Lung (tissue), 12 donors: ENCODE measurements around the gene PHF21A. TPM values are rescaled to one million over a fixed set of nuclear protein-coding genes. Genes with fewer than 3 reads are reported as not detected.
A peak's percentile ranks its signal among the peaks of the same experiment; 100 is the strongest.

ENCODE experiments used
- ATAC-seq: fragments of 200-7000 bp; cut with Tn5 transposase; one replicate; pipeline ENCODE4 v1.9.1; 2020; ENCODE audit warnings: moderate number of reproducible peaks; ENCODE audit not compliant: insufficient read depth, low FRiP score
- DNase-seq, 3 donors: peaks; one replicate each; pipeline ENCODE4 v3.0.0-alpha.2; 2013 to 2017
- H3K27ac ChIP-seq, 2 donors: one replicate each; pipeline ENCODE4 v1.5.1; 2013; ENCODE audit warnings: mild to moderate bottlenecking in 2 of 2, moderate library complexity in 2 of 2, control low read depth in 1 of 2, inconsistent platforms in 1 of 2, low read depth in 1 of 2, low read length in 1 of 2
- H3K27me3 ChIP-seq, 3 donors: one replicate each; pipeline ENCODE4 v1.5.1; 2013; ENCODE audit warnings: low read length in 2 of 3; ENCODE audit not compliant: control insufficient read depth in 3 of 3, insufficient read depth in 3 of 3
- H3K36me3 ChIP-seq, 4 donors: one replicate each; pipeline ENCODE4 v1.5.1; 2013; ENCODE audit warnings: low read length in 4 of 4, mild to moderate bottlenecking in 1 of 4, moderate library complexity in 1 of 4; ENCODE audit not compliant: control insufficient read depth in 4 of 4, insufficient read depth in 4 of 4
- H3K4me1 ChIP-seq, 5 donors: one replicate each; pipeline ENCODE4 v1.5.1; 2013; ENCODE audit warnings: low read length in 5 of 5, mild to moderate bottlenecking in 2 of 5, moderate library complexity in 1 of 5; ENCODE audit not compliant: control insufficient read depth in 5 of 5, insufficient read depth in 5 of 5
- H3K4me3 ChIP-seq: one replicate; pipeline ENCODE4 v1.5.1; 2013; ENCODE audit warnings: mild to moderate bottlenecking, control low read depth, moderate library complexity
- H3K9ac ChIP-seq, 2 donors: one replicate each; pipeline ENCODE4 v1.5.1; 2013; ENCODE audit warnings: low read length in 2 of 2, control low read depth in 1 of 2; ENCODE audit not compliant: insufficient read depth in 1 of 2
- H3K9me3 ChIP-seq, 4 donors: one replicate each; pipeline ENCODE4 v1.5.1; 2013; ENCODE audit warnings: low read length in 3 of 4, mild to moderate bottlenecking in 1 of 4, moderate library complexity in 1 of 4; ENCODE audit not compliant: control insufficient read depth in 4 of 4, insufficient read depth in 3 of 4
- WGBS, 2 donors: extraction: QIAGEN DNeasy Blood & Tissue Kit; methylation state at CpG; one replicate each; pipeline ENCODE4 v1.1.7; 2013; 5-methylcytosine and 5-hydroxymethylcytosine counted together
- polyA plus RNA-seq, 2 donors: library from polyadenylated mRNA; stranded (reverse); fragments of 200-250 nt; gene quantifications; one replicate each; pipeline ENCODE4 v1.2.1, GENCODE V29; 2013
- total RNA-seq, 2 donors: library from RNA; depleted of rRNA in 1 of 2; stranded (reverse); fragments of >200 nt in 1 of 2; gene quantifications; one replicate each; pipeline ENCODE4 v1.2.1, GENCODE V29; 2014 to 2021
- TF ChIP-seq, protein P1 (sequence below): IDR thresholded peaks from 2 replicates; pipeline ENCODE4 v1.5.1; 2012; ENCODE audit warnings: mild to moderate bottlenecking; ENCODE audit errors: control extremely low read depth, extremely low read depth
- donor health status: control.
- donor health status: control.
- donor health status: Bipolar disorder and iron deficiency.
- donor health status: healthy.
- donor health status: DM: yes; HTN: yes; CAD: no.

The PHF21A gene
- total and polyA plus RNA-seq, 4 donors, result 16.2 to 57.0 (median 29.9) TPM

DNA sequence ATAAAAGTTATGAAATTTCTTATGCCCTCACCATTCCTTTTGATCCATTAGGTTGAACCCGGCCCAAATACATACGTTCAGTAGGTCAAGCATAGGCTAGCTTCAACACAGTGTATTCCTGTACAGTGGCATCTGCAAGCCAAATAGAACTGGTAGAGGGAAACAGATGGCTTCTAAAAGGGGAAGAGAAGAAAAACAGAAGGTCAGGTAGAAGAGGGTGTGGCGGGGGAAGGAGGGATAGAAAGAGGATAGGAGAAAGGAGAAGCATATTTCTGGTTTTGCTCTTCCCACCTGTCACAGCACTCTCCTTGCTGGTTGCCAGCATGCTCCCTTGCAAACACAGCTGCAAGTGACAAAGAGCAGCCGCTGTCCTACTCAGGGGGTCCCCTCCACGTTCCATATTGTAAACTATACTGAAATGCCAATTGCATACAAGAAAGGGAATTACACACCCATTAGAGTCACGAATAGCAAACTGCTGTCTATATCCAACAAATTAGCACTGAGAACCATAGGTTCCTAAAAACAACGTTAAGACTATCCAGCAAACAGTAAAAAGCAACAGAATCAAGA is 71.8 kb downstream of the PHF21A start:
- DNase-seq (peak in 1 of 3 donors; percentile 27), ATAC-seq (no peak)
- H3K4me1 ChIP-seq, result peaks cover 5 to 30% (median 23%) of the 10 kb centered on the region in 5 donors
- 51 to 72% methylated on average over 7 of the region's 7 CpGs for WGBS, 2 donors
- no peak overlapping the region for H3K27ac ChIP-seq
- TF ChIP-seq, protein P1, sequence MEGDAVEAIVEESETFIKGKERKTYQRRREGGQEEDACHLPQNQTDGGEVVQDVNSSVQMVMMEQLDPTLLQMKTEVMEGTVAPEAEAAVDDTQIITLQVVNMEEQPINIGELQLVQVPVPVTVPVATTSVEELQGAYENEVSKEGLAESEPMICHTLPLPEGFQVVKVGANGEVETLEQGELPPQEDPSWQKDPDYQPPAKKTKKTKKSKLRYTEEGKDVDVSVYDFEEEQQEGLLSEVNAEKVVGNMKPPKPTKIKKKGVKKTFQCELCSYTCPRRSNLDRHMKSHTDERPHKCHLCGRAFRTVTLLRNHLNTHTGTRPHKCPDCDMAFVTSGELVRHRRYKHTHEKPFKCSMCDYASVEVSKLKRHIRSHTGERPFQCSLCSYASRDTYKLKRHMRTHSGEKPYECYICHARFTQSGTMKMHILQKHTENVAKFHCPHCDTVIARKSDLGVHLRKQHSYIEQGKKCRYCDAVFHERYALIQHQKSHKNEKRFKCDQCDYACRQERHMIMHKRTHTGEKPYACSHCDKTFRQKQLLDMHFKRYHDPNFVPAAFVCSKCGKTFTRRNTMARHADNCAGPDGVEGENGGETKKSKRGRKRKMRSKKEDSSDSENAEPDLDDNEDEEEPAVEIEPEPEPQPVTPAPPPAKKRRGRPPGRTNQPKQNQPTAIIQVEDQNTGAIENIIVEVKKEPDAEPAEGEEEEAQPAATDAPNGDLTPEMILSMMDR, result no peak
- H3K9ac ChIP-seq, result no peak overlapping the region
- no peak overlapping the region for H3K4me3 ChIP-seq
- no peaks in the 10 kb centered on the region for H3K27me3 ChIP-seq
- H3K36me3 ChIP-seq, result peaks cover 0 to 3% (median 0%) of the 10 kb centered on the region in 4 donors
- no peaks in the 10 kb centered on the region for H3K9me3 ChIP-seq

DNA sequence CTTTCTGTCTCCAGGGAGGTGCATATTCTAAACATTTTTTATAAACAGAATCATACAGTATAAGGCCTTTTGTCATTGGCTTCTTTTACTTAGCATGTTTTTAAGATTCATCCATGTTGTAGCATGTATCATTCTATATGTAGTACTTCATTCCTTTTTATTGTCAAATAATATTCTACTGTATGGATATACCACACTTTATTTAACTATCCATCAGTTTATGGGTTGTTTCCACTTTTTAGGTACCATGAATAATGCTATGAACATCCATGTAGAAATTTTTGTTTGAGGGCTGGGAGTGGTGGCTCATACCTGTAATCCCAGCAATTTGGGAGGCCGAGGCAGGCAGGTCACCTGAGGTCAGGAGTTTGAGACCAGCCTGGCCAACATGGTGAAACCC is 73.1 kb downstream of the PHF21A start:
- 100% methylated on average over 1 of the region's 1 CpG for WGBS, 2 donors
- no peaks in the 10 kb centered on the region for H3K9me3 ChIP-seq
- peaks cover 0 to 3% (median 0%) of the 10 kb centered on the region in 4 donors for H3K36me3 ChIP-seq
- DNase-seq (no peak), ATAC-seq (no peak)
- no peak overlapping the region for H3K9ac ChIP-seq
- peaks cover 5 to 30% (median 23%) of the 10 kb centered on the region in 5 donors for H3K4me1 ChIP-seq
- H3K4me3 ChIP-seq, result no peak overlapping the region
- H3K27ac ChIP-seq, result no peak overlapping the region
- no peaks in the 10 kb centered on the region for H3K27me3 ChIP-seq
- TF ChIP-seq, protein P1, result no peak

DNA sequence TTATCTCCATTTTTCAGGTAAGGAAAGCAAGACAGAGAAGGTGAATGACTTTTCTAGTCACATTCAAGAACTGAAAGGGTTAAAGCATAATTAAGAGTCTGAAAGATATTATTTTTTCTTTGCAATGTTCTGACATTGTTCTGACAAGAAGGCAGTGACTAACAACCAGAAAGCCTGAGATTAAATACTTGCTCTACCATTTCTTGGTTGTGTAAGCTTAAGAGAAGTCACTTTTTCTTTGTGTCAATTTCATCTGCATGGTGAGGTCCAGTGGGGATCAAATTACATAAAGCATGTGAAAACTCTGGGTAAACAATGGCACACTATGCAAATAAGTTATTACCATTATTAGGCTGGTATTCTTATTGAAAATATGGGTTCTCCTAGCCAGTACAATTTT is 73.7 kb downstream of the PHF21A start:
- TF ChIP-seq, protein P1, result no peak
- Histone ChIP-seq H3K27me3 (no peaks in the 10 kb centered on the region), H3K36me3 (peaks cover 0 to 3% (median 0%) of the 10 kb centered on the region in 4 donors), H3K4me1 (peaks cover 5 to 30% (median 23%) of the 10 kb centered on the region in 5 donors), H3K4me3 (no peak overlapping the region), H3K9me3 (no peaks in the 10 kb centered on the region), H3K27ac (no peak overlapping the region), H3K9ac (no peak overlapping the region)
- ATAC-seq, result no peak
- no peak for DNase-seq

DNA sequence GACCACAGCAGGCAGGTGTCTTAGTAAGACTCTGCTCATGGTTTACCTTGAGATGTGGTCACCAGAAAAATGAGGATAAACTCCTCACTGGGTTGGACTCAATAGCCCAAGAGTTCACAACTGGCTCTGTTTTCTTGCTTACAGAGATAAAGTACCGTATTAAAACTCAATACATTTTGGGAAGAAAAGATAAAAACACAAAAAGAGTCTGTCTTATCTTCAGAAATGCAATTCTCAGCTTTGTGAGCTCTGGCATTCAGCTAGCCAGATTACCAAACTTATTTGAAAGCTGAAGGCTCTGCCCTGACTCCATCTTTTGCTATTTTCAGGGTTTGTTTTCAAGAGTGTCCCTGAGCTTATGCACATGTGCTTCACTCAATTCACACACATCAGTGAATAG is 75.4 kb downstream of the PHF21A start:
- no peak for ATAC-seq
- Histone ChIP-seq H3K27me3 (no peaks in the 10 kb centered on the region), H3K4me1 (peaks cover 5 to 21% (median 20%) of the 10 kb centered on the region in 5 donors), H3K27ac (no peak overlapping the region), H3K4me3 (no peak overlapping the region), H3K9ac (no peak overlapping the region), H3K9me3 (no peaks in the 10 kb centered on the region), H3K36me3 (peaks cover 0 to 3% (median 0%) of the 10 kb centered on the region in 4 donors)
- DNase-seq, result peak in 1 of 3 donors; percentile 25
- TF ChIP-seq, protein P1, result no peak
- 91 to 95% methylated on average over 1 of the region's 1 CpG for WGBS, 2 donors
